Inferior parietal cortex (tissue), 1 donor: ENCODE data around the gene REV3L.

ENCODE experiments used
- DNase-seq: peaks from one replicate; pipeline ENCODE4 v3.0.0-alpha.2; 2016; ENCODE audit errors: extremely low spot score

The REV3L gene

GRCh38 chr6:111423960-111424846 lies 58.8 kb downstream of the REV3L start:
- peak; percentile 67 for DNase-seq

- DNase-seq, result no peak
These were observed 59.9 kb downstream of the REV3L start for GRCh38 chr6:111423055-111423633.

GRCh38 chr6:111418971-111419693 lies 63.9 kb downstream of the REV3L start:
- DNase-seq, result no peak

- no peak for DNase-seq
These were observed 65.1 kb downstream of the REV3L start for GRCh38 chr6:111417946-111418345.

- DNase-seq, result peak; percentile 70
These were observed 65.8 kb downstream of the REV3L start for GRCh38 chr6:111417181-111417585.

GRCh38 chr6:111416529-111416928 lies 66.5 kb downstream of the REV3L start:
- DNase-seq, result no peak

GRCh38 chr6:111414373-111414772 lies 68.6 kb downstream of the REV3L start:
- DNase-seq, result no peak

- DNase-seq, result no peak
These were observed 70.9 kb downstream of the REV3L start for GRCh38 chr6:111411978-111412566.

- no peak for DNase-seq
These were observed 72.0 kb downstream of the REV3L start for GRCh38 chr6:111411046-111411445.

- no peak for DNase-seq
These were observed 72.6 kb downstream of the REV3L start for GRCh38 chr6:111410371-111410770.

- no peak for DNase-seq
These were observed 73.6 kb downstream of the REV3L start for GRCh38 chr6:111409430-111409829.

- no peak for DNase-seq
These were observed 75.3 kb downstream of the REV3L start for GRCh38 chr6:111407686-111408085.

GRCh38 chr6:111406200-111406721 lies 76.8 kb downstream of the REV3L start:
- peak; percentile 19 for DNase-seq

- no peak for DNase-seq
These were observed 79.6 kb downstream of the REV3L start for GRCh38 chr6:111403388-111403787.

GRCh38 chr6:111399626-111400025 lies 83.4 kb downstream of the REV3L start:
- DNase-seq, result no peak

- DNase-seq, result no peak
These were observed 94.3 kb downstream of the REV3L start for GRCh38 chr6:111388681-111389080.

GRCh38 chr6:111382476-111383294 lies 100.3 kb downstream of the REV3L start:
- no peak for DNase-seq

- DNase-seq, result no peak
These were observed 101.3 kb downstream of the REV3L start for GRCh38 chr6:111381728-111382127.

GRCh38 chr6:111381123-111381522 lies 101.9 kb downstream of the REV3L start:
- no peak for DNase-seq

GRCh38 chr6:111379831-111380230 lies 103.2 kb downstream of the REV3L start:
- DNase-seq, result no peak

- no peak for DNase-seq
These were observed 103.7 kb downstream of the REV3L start for GRCh38 chr6:111379302-111379701.
